DND-41 (cell line): ENCODE measurements around the gene EPB41L4B.
A peak's percentile ranks its signal among the peaks of the same experiment; 100 is the strongest.

ENCODE experiments used
- ATAC-seq: fragments of 200-7000 bp; cut with Tn5 transposase; 3 replicates; pipeline ENCODE4 v1.9.1; 2021; ENCODE audit warnings: low read depth; ENCODE audit not compliant: insufficient read depth
- DNase-seq: peaks from one replicate; pipeline ENCODE4 v3.0.0-alpha.2; 2020
- H2AFZ ChIP-seq: 2 replicates; pipeline ENCODE4 v1.6.0; 2012; ENCODE audit warnings: low read depth, low read length
- H3K27ac ChIP-seq: 2 replicates; pipeline ENCODE4 v1.5.1; 2012; ENCODE audit warnings: low read length, inconsistent platforms
- H3K27me3 ChIP-seq: fragments of 200-600 bp; sonication (generic); 2 replicates; pipeline ENCODE4 v1.6.0; 2012; ENCODE audit warnings: low read length, mild to moderate bottlenecking, inconsistent platforms; ENCODE audit not compliant: insufficient read depth, poor library complexity
- H3K36me3 ChIP-seq: 2 replicates; pipeline ENCODE4 v1.5.1; 2012; ENCODE audit warnings: low read length, inconsistent platforms; ENCODE audit not compliant: insufficient read depth
- H3K4me1 ChIP-seq: 2 replicates; pipeline ENCODE4 v1.5.1; 2012; ENCODE audit warnings: mild to moderate bottlenecking, low read length; ENCODE audit not compliant: insufficient read depth
- H3K4me2 ChIP-seq: 2 replicates; pipeline ENCODE4 v1.6.0; 2012; ENCODE audit warnings: mild to moderate bottlenecking, moderate library complexity, low read length, inconsistent platforms; ENCODE audit not compliant: insufficient read depth
- H3K4me3 ChIP-seq, 2 experiments: fragments of 200-600 bp in 1 of 2; shearing (Covaris generic) in 1 of 2; 2 replicates each; pipeline ENCODE4 v1.5.1; 2012 to 2016; ENCODE audit warnings: inconsistent platforms in 2 of 2, low read length in 2 of 2, mild to moderate bottlenecking in 2 of 2, low read depth in 1 of 2, moderate library complexity in 1 of 2
- H3K79me2 ChIP-seq: 2 replicates; pipeline ENCODE4 v1.6.0; 2012; ENCODE audit warnings: low read length, inconsistent platforms; ENCODE audit not compliant: insufficient read depth
- H3K9ac ChIP-seq: 2 replicates; pipeline ENCODE4 v1.6.0; 2012; ENCODE audit warnings: low read depth, mild to moderate bottlenecking, inconsistent platforms, low read length, moderate library complexity
- H3K9me3 ChIP-seq: 2 replicates; pipeline ENCODE4 v1.5.1; 2012; ENCODE audit warnings: low read length, moderate library complexity, mild to moderate bottlenecking, inconsistent platforms; ENCODE audit not compliant: insufficient read depth, severe bottlenecking
- H4K20me1 ChIP-seq: 2 replicates; pipeline ENCODE4 v1.6.0; 2012; ENCODE audit warnings: low read length; ENCODE audit not compliant: insufficient read depth
- CTCF ChIP-seq: IDR thresholded peaks from 2 replicates; pipeline ENCODE4 v1.5.1; 2012; ENCODE audit warnings: borderline replicate concordance, low read length, moderate library complexity, mild to moderate bottlenecking; ENCODE audit not compliant: poor library complexity, severe bottlenecking; ENCODE audit errors: extremely low read depth
- EZH2 ChIP-seq: IDR thresholded peaks from 3 replicates; pipeline ENCODE4 v1.6.1; 2012; ENCODE audit warnings: borderline replicate concordance, low read depth, mild to moderate bottlenecking, moderate library complexity, low read length, inconsistent platforms; ENCODE audit not compliant: severe bottlenecking

EPB41L4B gene

GRCh38 chr9:109213285-109214121 is 107.4 kb downstream of the EPB41L4B start:
- Histone ChIP-seq H3K27ac (no peak overlapping the region), H3K4me2 (no peak overlapping the region), H3K27me3 (peaks cover 3% of the 10 kb centered on the region), H3K36me3 (no peaks in the 10 kb centered on the region), H4K20me1 (no peaks in the 10 kb centered on the region), H3K4me1 (no peaks in the 10 kb centered on the region), H3K9me3 (no peaks in the 10 kb centered on the region), H3K9ac (no peak overlapping the region), H3K4me3 (no peak overlapping the region), H2AFZ (no peak overlapping the region), H3K79me2 (no peaks in the 10 kb centered on the region)
- TF ChIP-seq EZH2: no peak
- TF ChIP-seq CTCF: no peak
- DNase-seq: no peak
- ATAC-seq: no peak

GRCh38 chr9:109212768-109213167 is 108.1 kb downstream of the EPB41L4B start:
- ATAC-seq: no peak
- no peaks in the 10 kb centered on the region for H3K36me3 ChIP-seq
- H2AFZ ChIP-seq: no peak overlapping the region
- no peaks in the 10 kb centered on the region for H3K79me2 ChIP-seq
- no peak for TF ChIP-seq EZH2
- no peak for TF ChIP-seq CTCF
- no peak overlapping the region for H3K27ac ChIP-seq
- H3K4me2 ChIP-seq: no peak overlapping the region
- H3K4me3 ChIP-seq: no peak overlapping the region
- no peaks in the 10 kb centered on the region for H3K9me3 ChIP-seq
- H3K4me1 ChIP-seq: no peaks in the 10 kb centered on the region
- peaks cover 3% of the 10 kb centered on the region for H3K27me3 ChIP-seq
- no peak overlapping the region for H3K9ac ChIP-seq
- no peak for DNase-seq
- no peaks in the 10 kb centered on the region for H4K20me1 ChIP-seq

- TF ChIP-seq EZH2 (no peak), CTCF (no peak)
- H3K4me1 ChIP-seq: no peaks in the 10 kb centered on the region
- no peak overlapping the region for H2AFZ ChIP-seq
- no peak overlapping the region for H3K9ac ChIP-seq
- H3K27me3 ChIP-seq: peaks cover 7% of the 10 kb centered on the region
- H3K79me2 ChIP-seq: no peaks in the 10 kb centered on the region
- H3K4me2 ChIP-seq: no peak overlapping the region
- no peaks in the 10 kb centered on the region for H4K20me1 ChIP-seq
- no peak overlapping the region for H3K27ac ChIP-seq
- DNase-seq: peak; percentile 10
- no peaks in the 10 kb centered on the region for H3K36me3 ChIP-seq
- no peak overlapping the region for H3K4me3 ChIP-seq
- no peaks in the 10 kb centered on the region for H3K9me3 ChIP-seq
- no peak for ATAC-seq
These were observed 114.2 kb downstream of the EPB41L4B start for GRCh38 chr9:109206670-109207069.
